B cell (primary cell): ENCODE results near the gene SH3D19. TPM values are rescaled to one million over a fixed set of nuclear protein-coding genes. Genes with fewer than 3 reads are reported as not detected.

Source experiments
- ATAC-seq: fragments of 200-7000 bp; cut with Tn5 transposase; one replicate; pipeline ENCODE4 v1.10.0; 2021; ENCODE audit warnings: low read depth, mild to moderate bottlenecking, moderate number of reproducible peaks, moderate library complexity
- CTCF ChIA-PET: fragments of 350-600 bp; sonication (Branson Sonifier 250); formaldehyde crosslinking; loops from one replicate; lab custom pipeline; 2021; ENCODE audit warnings: antibody characterized with exemption, inconsistent platforms; lab: Charles Lee
- POLR2A ChIA-PET: fragments of 350-600 bp; sonication (Branson Sonifier 250); formaldehyde crosslinking; loops from one replicate; lab custom pipeline; 2021; ENCODE audit warnings: antibody characterized with exemption; lab: Charles Lee
- DNase-seq: peaks from one replicate; pipeline ENCODE4 v3.0.0; 2013
- H2AFZ ChIP-seq: 2 replicates; pipeline ENCODE4 v1.6.1; 2012; ENCODE audit warnings: mild to moderate bottlenecking, low read depth, low read length; ENCODE audit not compliant: insufficient read depth, poor library complexity, severe bottlenecking
- H3K27ac ChIP-seq, 2 donors: 1 replicate in 1 of 2; 2 replicates in 1 of 2; pipeline ENCODE4 v1.5.1; 2012 to 2013; ENCODE audit warnings: low read length in 2 of 2, mild to moderate bottlenecking in 2 of 2, moderate library complexity in 1 of 2
- H3K27me3 ChIP-seq, 4 experiments: fragments of 200-600 bp in 1 of 4; sonication (generic) in 1 of 4; replicated peaks in 1 of 4; 1 replicate in 2 of 4; 2 replicates in 2 of 4; pipeline versions ENCODE4 v1.6.1 to v1.7.0; 2013 to 2016; ENCODE audit warnings: low read length in 3 of 4, mild to moderate bottlenecking in 2 of 4, mixed read lengths in 1 of 4, moderate library complexity in 1 of 4; ENCODE audit not compliant: insufficient read depth in 4 of 4, control insufficient read depth in 3 of 4; ENCODE audit errors: control extremely low read depth in 1 of 4
- H3K36me3 ChIP-seq, 2 experiments: replicated peaks in 1 of 2; 1 replicate in 1 of 2; 2 replicates in 1 of 2; pipeline versions ENCODE4 v1.6.1 to v1.7.1; 2013; ENCODE audit warnings: low read length in 1 of 2; ENCODE audit not compliant: insufficient read depth in 2 of 2, control insufficient read depth in 1 of 2; ENCODE audit errors: control extremely low read depth in 1 of 2, extremely low read depth in 1 of 2
- H3K4me1 ChIP-seq, 2 donors: fragments of 200-600 bp in 1 of 2; sonication (generic) in 1 of 2; 1 replicate in 1 of 2; 2 replicates in 1 of 2; pipeline versions ENCODE4 v1.5.1 to v1.6.1; 2013 to 2017; ENCODE audit warnings: low read length in 2 of 2; ENCODE audit not compliant: control insufficient read depth in 2 of 2, insufficient read depth in 2 of 2
- H3K4me2 ChIP-seq: replicated peaks from 2 replicates; pipeline ENCODE3; 2012; ENCODE audit warnings: mild to moderate bottlenecking, low read depth, low read length; ENCODE audit not compliant: poor library complexity, severe bottlenecking
- H3K4me3 ChIP-seq, 5 experiments: fragments of 200-600 bp in 1 of 5; sonication (generic) in 1 of 5; 1 replicate in 3 of 5; 2 replicates in 2 of 5; pipeline versions ENCODE4 v1.5.1 to v1.7.0; 2011 to 2016; ENCODE audit warnings: low read length in 4 of 5, mild to moderate bottlenecking in 4 of 5, low read depth in 2 of 5, control low read depth in 1 of 5, moderate library complexity in 1 of 5; ENCODE audit not compliant: insufficient read depth in 1 of 5; ENCODE audit errors: control extremely low read depth in 1 of 5, extremely low read depth in 1 of 5
- H3K79me2 ChIP-seq: fragments of 200-600 bp; sonication (generic); one replicate; pipeline ENCODE4 v1.6.0; 2016; ENCODE audit warnings: low read length; ENCODE audit not compliant: control insufficient read depth, insufficient read depth
- H3K9ac ChIP-seq: fragments of 200-600 bp; sonication (generic); 2 replicates; pipeline ENCODE4 v1.6.1; 2017; ENCODE audit warnings: mild to moderate bottlenecking, low read length, moderate library complexity
- H3K9me3 ChIP-seq, 3 donors: one replicate each; pipeline versions ENCODE4 v1.6.1 to v1.7.1; 2013; ENCODE audit warnings: low read length in 2 of 3; ENCODE audit not compliant: control insufficient read depth in 2 of 3, insufficient read depth in 1 of 3; ENCODE audit errors: control extremely low read depth in 1 of 3
- H4K20me1 ChIP-seq: 2 replicates; pipeline ENCODE4 v1.6.0; 2012; ENCODE audit warnings: mild to moderate bottlenecking, low read length; ENCODE audit not compliant: insufficient read depth, control insufficient read depth, poor library complexity, severe bottlenecking
- H3K27ac Mint-ChIP-seq: one replicate; pipeline ENCODE4 v1.8.0; 2021; ENCODE audit warnings: mixed read lengths
- H3K27me3 Mint-ChIP-seq: one replicate; pipeline ENCODE4 v1.8.0; 2021; ENCODE audit warnings: mixed read lengths
- H3K4me1 Mint-ChIP-seq: one replicate; pipeline ENCODE4 v1.8.0; 2021; ENCODE audit warnings: mixed read lengths
- H3K4me3 Mint-ChIP-seq: one replicate; pipeline ENCODE4 v1.8.0; 2021; ENCODE audit warnings: mixed read lengths
- H3K9me3 Mint-ChIP-seq: one replicate; pipeline ENCODE4 v1.8.0; 2022; ENCODE audit warnings: mixed read lengths; ENCODE audit not compliant: insufficient read depth
- EZH2 ChIP-seq: IDR thresholded peaks from 2 replicates; pipeline ENCODE4 v1.6.1; 2012; ENCODE audit warnings: borderline replicate concordance, low read depth, mild to moderate bottlenecking, moderate library complexity, low read length; ENCODE audit not compliant: insufficient read depth, poor library complexity, severe bottlenecking
- WGBS: methylation state at CpG from one replicate; pipeline ENCODE4 v1.1.5; 2013; ENCODE audit warnings: missing lambda C conversion rate; ENCODE audit not compliant: insufficient coverage; 5-methylcytosine and 5-hydroxymethylcytosine counted together
- intact Hi-C: fragments of 100-400 bp; cut with micrococcal nuclease; formaldehyde crosslinking; loops from one replicate; pipeline ENCODE4 v1.10.0; 2022
- polyA plus RNA-seq: library from polyadenylated mRNA; depleted of rRNA; stranded (reverse); fragments of >200 nt; gene quantifications from 2 replicates; pipeline ENCODE4 v1.2.3, GENCODE V29; 2012
- total RNA-seq, 2 donors: library from RNA; stranded (reverse); fragments of 120-200 nt in 1 of 2; gene quantifications; 1 replicate in 1 of 2; 2 replicates in 1 of 2; pipeline versions ENCODE4 v1.2.3 to v1.2.4, GENCODE V29; 2013 to 2022
- TF ChIP-seq, protein P1 (sequence below): fragments of 200-600 bp; IDR thresholded peaks from one replicate; pipeline ENCODE4 v1.8.0; 2022; ENCODE audit warnings: antibody characterized with exemption, mild to moderate bottlenecking

SH3D19 gene
- total and polyA plus RNA-seq, 2 donors (not counting 1 experiment from before 2014, with no cell fraction given): 0.01 TPM; not detected in 1

DNA sequence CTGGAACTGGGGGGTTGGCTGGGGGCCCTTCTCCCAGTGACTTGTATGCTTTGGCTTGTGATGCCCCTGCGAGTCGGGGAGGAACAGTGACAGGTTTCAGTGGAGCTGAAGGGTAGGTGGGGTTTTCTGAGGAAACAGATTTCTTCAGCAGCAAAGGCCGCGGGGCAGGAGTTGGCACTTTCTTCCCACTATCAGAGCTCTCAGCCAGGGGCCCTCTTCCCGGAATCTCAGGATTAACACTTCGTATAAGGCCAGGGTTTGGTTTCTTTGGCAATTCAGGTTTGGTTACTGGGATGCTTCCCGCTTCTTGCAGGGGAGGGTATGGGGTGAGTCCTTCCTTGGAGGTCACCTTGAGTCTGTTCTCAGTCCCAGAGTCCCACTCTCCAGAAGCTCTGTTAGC is 150.6 kb downstream of the SH3D19 start:
- no peak overlapping the region for H3K27ac Mint-ChIP-seq
- ChIA-PET CTCF (no interaction called here), POLR2A (no interaction called here)
- DNase-seq: no peak
- no peak for ATAC-seq
- H3K9ac ChIP-seq: no peak overlapping the region
- no peak overlapping the region for H3K4me3 ChIP-seq
- no peaks in the 10 kb centered on the region for H3K9me3 Mint-ChIP-seq
- intact Hi-C loops: no loop called here
- H3K27me3 Mint-ChIP-seq: no peaks in the 10 kb centered on the region
- H3K4me1 ChIP-seq: no peaks in the 10 kb centered on the region
- no peaks in the 10 kb centered on the region for H3K27me3 ChIP-seq
- H3K27ac ChIP-seq: no peak overlapping the region
- H3K36me3 ChIP-seq: no peaks in the 10 kb centered on the region
- H4K20me1 ChIP-seq: no peaks in the 10 kb centered on the region
- no peak overlapping the region for H3K4me2 ChIP-seq
- no peak overlapping the region for H2AFZ ChIP-seq
- H3K4me1 Mint-ChIP-seq: no peaks in the 10 kb centered on the region
- H3K79me2 ChIP-seq: no peaks in the 10 kb centered on the region
- no peaks in the 10 kb centered on the region for H3K9me3 ChIP-seq
- H3K4me3 Mint-ChIP-seq: no peak overlapping the region
- TF ChIP-seq EZH2: no peak
- TF ChIP-seq, protein P1, sequence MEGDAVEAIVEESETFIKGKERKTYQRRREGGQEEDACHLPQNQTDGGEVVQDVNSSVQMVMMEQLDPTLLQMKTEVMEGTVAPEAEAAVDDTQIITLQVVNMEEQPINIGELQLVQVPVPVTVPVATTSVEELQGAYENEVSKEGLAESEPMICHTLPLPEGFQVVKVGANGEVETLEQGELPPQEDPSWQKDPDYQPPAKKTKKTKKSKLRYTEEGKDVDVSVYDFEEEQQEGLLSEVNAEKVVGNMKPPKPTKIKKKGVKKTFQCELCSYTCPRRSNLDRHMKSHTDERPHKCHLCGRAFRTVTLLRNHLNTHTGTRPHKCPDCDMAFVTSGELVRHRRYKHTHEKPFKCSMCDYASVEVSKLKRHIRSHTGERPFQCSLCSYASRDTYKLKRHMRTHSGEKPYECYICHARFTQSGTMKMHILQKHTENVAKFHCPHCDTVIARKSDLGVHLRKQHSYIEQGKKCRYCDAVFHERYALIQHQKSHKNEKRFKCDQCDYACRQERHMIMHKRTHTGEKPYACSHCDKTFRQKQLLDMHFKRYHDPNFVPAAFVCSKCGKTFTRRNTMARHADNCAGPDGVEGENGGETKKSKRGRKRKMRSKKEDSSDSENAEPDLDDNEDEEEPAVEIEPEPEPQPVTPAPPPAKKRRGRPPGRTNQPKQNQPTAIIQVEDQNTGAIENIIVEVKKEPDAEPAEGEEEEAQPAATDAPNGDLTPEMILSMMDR: no peak
- WGBS: 100% methylated on average over 2 of the region's 7 CpGs

DNA sequence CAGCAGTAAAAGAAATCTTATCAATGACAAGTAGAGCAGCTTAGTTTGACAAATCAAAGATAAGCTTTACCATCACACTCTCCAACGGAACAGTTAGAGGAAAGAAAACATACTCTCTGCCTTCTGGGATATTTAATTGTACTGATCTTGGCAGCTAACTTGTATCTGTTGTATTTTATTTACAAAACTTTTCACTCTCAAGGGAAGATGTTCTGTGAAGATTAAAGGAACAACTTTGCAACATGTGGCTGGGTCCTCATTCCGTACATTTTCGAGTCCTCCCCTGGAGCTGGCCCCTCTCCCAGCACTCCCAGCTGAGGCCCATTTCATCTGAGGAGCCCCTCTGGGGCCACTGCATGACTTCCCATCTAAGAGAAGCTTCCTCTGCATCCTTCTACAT is 151.5 kb downstream of the SH3D19 start:
- no peak overlapping the region for H3K4me3 ChIP-seq
- H3K36me3 ChIP-seq: no peaks in the 10 kb centered on the region
- WGBS: 85% methylated on average over 2 of the region's 3 CpGs
- no peak overlapping the region for H3K27ac ChIP-seq
- no peaks in the 10 kb centered on the region for H3K9me3 Mint-ChIP-seq
- no peak for DNase-seq
- TF ChIP-seq, protein P1: no peak
- no peak for TF ChIP-seq EZH2
- peaks cover 4% of the 10 kb centered on the region for H3K27me3 Mint-ChIP-seq
- no peak overlapping the region for H2AFZ ChIP-seq
- ATAC-seq: no peak
- no peak overlapping the region for H3K9ac ChIP-seq
- H3K4me2 ChIP-seq: no peak overlapping the region
- no peaks in the 10 kb centered on the region for H3K4me1 Mint-ChIP-seq
- no peaks in the 10 kb centered on the region for H4K20me1 ChIP-seq
- H3K27me3 ChIP-seq: no peaks in the 10 kb centered on the region
- intact Hi-C loops: no loop called here
- H3K79me2 ChIP-seq: no peaks in the 10 kb centered on the region
- H3K4me3 Mint-ChIP-seq: no peak overlapping the region
- CTCF ChIA-PET: no interaction called here
- H3K9me3 ChIP-seq: no peaks in the 10 kb centered on the region
- POLR2A ChIA-PET: no interaction called here
- no peak overlapping the region for H3K27ac Mint-ChIP-seq
- H3K4me1 ChIP-seq: no peaks in the 10 kb centered on the region
